BE2C (cell line): Measurements from ENCODE around the gene EBF3.

Experiments
- DNase-seq: peaks from one replicate; pipeline ENCODE4 v3.0.0-alpha.2; 2020
- H3K27me3 ChIP-seq: fragments of 250-450 bp; sonication (Bioruptor Pico); 2 replicates; pipeline ENCODE4 v1.5.1; 2020; ENCODE audit warnings: mild to moderate bottlenecking
- H3K36me3 ChIP-seq: fragments of 250-450 bp; sonication (Bioruptor Pico); 2 replicates; pipeline ENCODE4 v1.5.1; 2020; ENCODE audit warnings: mild to moderate bottlenecking
- H3K4me1 ChIP-seq: fragments of 250-450 bp; sonication (Bioruptor Pico); 2 replicates; pipeline ENCODE4 v1.5.1; 2020
- H3K4me3 ChIP-seq: 2 replicates; pipeline ENCODE4 v1.5.1; 2011; ENCODE audit warnings: low read depth, low read length
- H3K9me3 ChIP-seq: fragments of 250-450 bp; sonication (Bioruptor Pico); 2 replicates; pipeline ENCODE4 v1.5.1; 2020
- TF ChIP-seq, protein P1 (sequence below): IDR thresholded peaks from 2 replicates; pipeline ENCODE4 v1.5.1; 2012; ENCODE audit warnings: mild to moderate bottlenecking, low read depth, low read length

EBF3 gene

GRCh38 chr10:129884398-129885078 is 79.5 kb downstream of the EBF3 start:
- Histone ChIP-seq H3K4me1 (peaks cover 25% of the 10 kb centered on the region), H3K27me3 (no peaks in the 10 kb centered on the region), H3K36me3 (peaks cover 6% of the 10 kb centered on the region; the same call in 1 of the 2 replicates), H3K9me3 (no peaks in the 10 kb centered on the region), H3K4me3 (no peak overlapping the region)
- DNase-seq, result no peak
- TF ChIP-seq, protein P1, sequence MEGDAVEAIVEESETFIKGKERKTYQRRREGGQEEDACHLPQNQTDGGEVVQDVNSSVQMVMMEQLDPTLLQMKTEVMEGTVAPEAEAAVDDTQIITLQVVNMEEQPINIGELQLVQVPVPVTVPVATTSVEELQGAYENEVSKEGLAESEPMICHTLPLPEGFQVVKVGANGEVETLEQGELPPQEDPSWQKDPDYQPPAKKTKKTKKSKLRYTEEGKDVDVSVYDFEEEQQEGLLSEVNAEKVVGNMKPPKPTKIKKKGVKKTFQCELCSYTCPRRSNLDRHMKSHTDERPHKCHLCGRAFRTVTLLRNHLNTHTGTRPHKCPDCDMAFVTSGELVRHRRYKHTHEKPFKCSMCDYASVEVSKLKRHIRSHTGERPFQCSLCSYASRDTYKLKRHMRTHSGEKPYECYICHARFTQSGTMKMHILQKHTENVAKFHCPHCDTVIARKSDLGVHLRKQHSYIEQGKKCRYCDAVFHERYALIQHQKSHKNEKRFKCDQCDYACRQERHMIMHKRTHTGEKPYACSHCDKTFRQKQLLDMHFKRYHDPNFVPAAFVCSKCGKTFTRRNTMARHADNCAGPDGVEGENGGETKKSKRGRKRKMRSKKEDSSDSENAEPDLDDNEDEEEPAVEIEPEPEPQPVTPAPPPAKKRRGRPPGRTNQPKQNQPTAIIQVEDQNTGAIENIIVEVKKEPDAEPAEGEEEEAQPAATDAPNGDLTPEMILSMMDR, result no peak

DNA sequence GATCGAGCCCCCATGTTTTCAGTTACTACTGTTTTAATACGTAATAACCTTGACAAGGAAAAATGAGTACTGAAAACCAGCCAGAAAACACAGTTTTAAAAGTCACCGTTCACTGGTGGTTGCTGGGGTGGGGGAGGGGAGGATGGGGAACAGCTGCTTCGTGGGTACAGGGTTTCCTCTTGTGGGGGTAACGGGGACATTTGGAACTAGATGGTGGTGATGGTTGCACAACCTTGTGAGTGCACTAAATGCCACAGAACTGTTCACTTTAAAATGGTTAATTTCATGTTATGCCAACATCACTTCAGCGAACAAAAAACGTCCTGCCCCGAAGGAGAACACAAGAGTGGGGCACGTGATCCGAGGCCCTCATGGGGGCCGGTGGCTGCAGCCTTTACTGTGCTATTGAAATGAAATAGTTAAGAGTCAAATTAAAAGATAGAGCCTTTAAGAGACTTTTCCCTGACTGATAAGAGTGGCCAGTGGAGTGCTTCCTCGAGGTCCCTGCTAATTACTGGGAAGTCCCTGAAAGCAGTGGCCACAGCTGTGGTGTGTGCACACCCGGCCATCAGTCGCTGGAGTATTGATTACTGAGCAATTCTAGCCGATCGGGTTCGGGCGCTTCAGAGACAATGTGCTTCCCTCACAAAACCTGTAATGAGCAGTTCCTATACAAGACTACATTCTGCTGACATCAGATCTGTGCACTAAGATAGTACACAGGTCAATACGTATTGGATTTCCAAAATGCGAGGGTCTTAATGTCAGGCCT is 80.3 kb downstream of the EBF3 start:
- no peak for DNase-seq
- no peaks in the 10 kb centered on the region for H3K9me3 ChIP-seq
- TF ChIP-seq, protein P1, result no peak
- H3K4me1 ChIP-seq, result peaks cover 19% of the 10 kb centered on the region
- H3K36me3 ChIP-seq, result peaks cover 6% of the 10 kb centered on the region; the same call in 1 of the 2 replicates
- H3K27me3 ChIP-seq, result no peaks in the 10 kb centered on the region
- H3K4me3 ChIP-seq, result no peak overlapping the region

DNA sequence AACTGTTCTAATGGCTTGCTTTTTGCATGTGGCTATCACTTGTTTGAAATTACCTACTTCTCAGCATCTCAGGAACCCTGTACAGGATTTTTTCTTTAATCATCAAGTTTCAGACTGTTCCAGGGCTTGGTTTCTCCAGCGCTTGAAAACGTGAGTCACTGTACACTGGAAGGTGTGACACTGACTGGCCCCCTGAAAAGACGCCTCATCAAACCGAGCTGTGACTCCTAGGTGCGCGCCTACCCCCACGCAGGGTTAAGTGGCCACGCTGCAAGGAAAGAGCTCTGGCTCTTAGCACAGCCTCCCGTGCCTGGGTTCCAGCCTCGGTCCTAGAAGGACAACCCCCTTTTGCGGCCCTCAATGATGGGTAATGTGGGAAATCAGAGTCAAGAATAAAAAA is 81.0 kb downstream of the EBF3 start:
- no peak for DNase-seq
- TF ChIP-seq, protein P1, result no peak
- peaks cover 19% of the 10 kb centered on the region for H3K4me1 ChIP-seq
- H3K27me3 ChIP-seq, result no peaks in the 10 kb centered on the region
- H3K9me3 ChIP-seq, result no peaks in the 10 kb centered on the region
- H3K4me3 ChIP-seq, result no peak overlapping the region
- H3K36me3 ChIP-seq, result peaks cover 5% of the 10 kb centered on the region; the same call in 1 of the 2 replicates

DNA sequence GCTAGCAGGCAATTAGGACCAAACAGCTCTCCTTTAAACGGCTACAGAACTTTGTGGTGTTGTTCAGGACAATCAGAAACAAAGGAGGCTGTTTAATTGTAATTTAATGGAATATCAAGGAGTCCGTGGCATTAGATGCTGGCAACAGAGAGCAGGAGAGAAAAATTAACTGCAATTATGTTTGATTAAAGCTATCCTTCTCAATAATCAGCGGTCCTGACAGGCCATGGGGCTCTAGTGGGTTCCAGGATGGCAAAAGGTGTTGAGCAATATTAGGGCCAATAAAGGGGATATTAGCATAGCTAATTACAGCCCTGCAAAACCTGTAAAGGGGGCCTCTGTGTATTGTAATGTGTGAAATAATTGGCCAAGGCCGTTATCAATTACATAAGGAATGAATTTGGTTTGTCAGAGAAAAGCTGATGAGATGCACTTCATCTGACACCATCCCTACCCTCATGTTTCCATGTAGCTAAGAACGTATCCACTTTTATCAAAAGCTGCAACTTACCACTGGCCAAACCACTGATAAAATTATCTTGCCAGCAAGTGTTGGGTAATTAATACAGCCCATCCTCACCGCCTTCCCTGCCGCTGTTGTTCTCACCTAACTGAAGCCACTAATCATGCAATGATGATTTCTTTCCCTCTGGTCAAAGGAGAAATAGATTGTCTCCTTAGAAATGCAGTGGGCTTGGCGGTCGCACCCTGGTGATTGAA is 81.6 kb downstream of the EBF3 start:
- Histone ChIP-seq H3K4me3 (no peak overlapping the region), H3K4me1 (peaks cover 19% of the 10 kb centered on the region), H3K36me3 (no peaks in the 10 kb centered on the region; the same call in 1 of the 2 replicates), H3K9me3 (no peaks in the 10 kb centered on the region), H3K27me3 (no peaks in the 10 kb centered on the region)
- DNase-seq, result no peak
- TF ChIP-seq, protein P1, result no peak

DNA sequence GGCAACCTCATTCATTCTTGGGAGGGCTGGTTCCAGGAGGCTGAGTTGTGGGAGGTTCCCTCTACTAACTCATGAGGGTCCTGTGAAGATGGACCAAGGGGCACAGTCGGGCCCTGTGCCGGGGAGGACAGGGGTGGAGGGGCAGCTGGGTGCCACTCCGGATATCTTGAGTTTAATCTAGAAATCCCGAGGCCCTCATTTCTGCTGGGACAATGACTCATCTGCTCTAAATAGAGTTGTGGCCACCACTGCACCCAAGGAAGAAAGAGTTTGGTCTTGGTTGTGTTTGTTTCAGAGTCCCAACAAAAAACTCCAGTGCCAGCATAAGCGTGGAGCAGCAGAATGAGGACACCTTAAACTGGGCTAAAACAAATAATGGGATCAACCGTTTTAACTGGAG is 82.4 kb downstream of the EBF3 start:
- TF ChIP-seq, protein P1, result no peak
- no peaks in the 10 kb centered on the region for H3K36me3 ChIP-seq
- DNase-seq, result no peak
- H3K9me3 ChIP-seq, result no peaks in the 10 kb centered on the region
- no peak overlapping the region for H3K4me3 ChIP-seq
- no peaks in the 10 kb centered on the region for H3K27me3 ChIP-seq
- H3K4me1 ChIP-seq, result peaks cover 19% of the 10 kb centered on the region
